AG04450 (cell line): ENCODE data around the gene SLC13A4. TPM values are rescaled to one million over a fixed set of nuclear protein-coding genes. Genes with fewer than 3 reads are reported as not detected.
A peak's percentile ranks its signal among the peaks of the same experiment; 100 is the strongest.

ENCODE experiments used
- CTCF ChIA-PET: fragments of 300-600, 350-600 bp; formaldehyde crosslinking; extraction: SDS; loops from one replicate; lab custom pipeline; 2022; ENCODE audit warnings: antibody characterized with exemption, inconsistent platforms; lab: Charles Lee
- POLR2A ChIA-PET: fragments of 350-600 bp; formaldehyde crosslinking; extraction: SDS; loops from one replicate; lab custom pipeline; 2021; ENCODE audit warnings: antibody characterized with exemption, inconsistent platforms; lab: Yijun Ruan, JAX
- DNase-seq: peaks from one replicate; pipeline ENCODE4 v3.0.0-alpha.2; 2011; ENCODE audit warnings: low read depth, low spot score
- H3K27ac ChIP-seq: one replicate; pipeline ENCODE4 v1.5.1; 2012; ENCODE audit warnings: low read depth, low read length, control low read depth
- H3K27me3 ChIP-seq: one replicate; pipeline ENCODE4 v1.6.0; 2012; ENCODE audit warnings: low read length; ENCODE audit not compliant: control insufficient read depth, insufficient read depth
- H3K4me3 ChIP-seq: 2 replicates; pipeline ENCODE4 v1.5.1; 2011; ENCODE audit warnings: mild to moderate bottlenecking, low read depth, low read length, control low read depth
- H3K9me3 ChIP-seq: 2 replicates; pipeline ENCODE4 v1.5.1; 2012; ENCODE audit warnings: low read length; ENCODE audit not compliant: control insufficient read depth, insufficient read depth
- CTCF ChIP-seq: IDR thresholded peaks from 2 replicates; pipeline ENCODE4 v1.5.1; 2011; ENCODE audit warnings: low read depth, low read length, control low read depth, inconsistent platforms
- polyA plus RNA-seq: library from polyadenylated mRNA; depleted of rRNA; stranded (reverse); fragments of >200 nt; gene quantifications from 2 replicates; pipeline ENCODE4 v1.2.3, GENCODE V29; 2011

SLC13A4 gene
- polyA plus RNA-seq, 1 experiment = 0.09 TPM

- Histone ChIP-seq H3K27me3 (no peaks in the 10 kb centered on the region), H3K27ac (peak overlapping the region; percentile 55), H3K4me3 (no peak overlapping the region), H3K9me3 (no peaks in the 10 kb centered on the region; the same call in 1 of the 2 replicates)
- CTCF ChIA-PET = interaction anchor here (1.1 to 1.4 kb wide), 4 partner anchors 10 to 68 kb away, joined by 3 to 9 read pairs (median 4); no protein-coding TSS in a partner anchor
- POLR2A ChIA-PET = interaction anchor here (1.0 kb wide), 1 partner anchor 31 kb away, joined by 3 read pairs; no protein-coding TSS in a partner anchor
- no peak for TF ChIP-seq CTCF
- DNase-seq = no peak
These were observed 14.0 kb downstream of the SLC13A4 start for GRCh38 chr7:135713836-135714470.

- Histone ChIP-seq H3K27ac (no peak overlapping the region), H3K27me3 (no peaks in the 10 kb centered on the region), H3K9me3 (no peaks in the 10 kb centered on the region; the same call in 1 of the 2 replicates), H3K4me3 (no peak overlapping the region)
- POLR2A ChIA-PET = interaction anchor here (0.7 kb wide), 1 partner anchor 32 kb away, joined by 6 read pairs; no protein-coding TSS in a partner anchor
- TF ChIP-seq CTCF = no peak
- no peak for DNase-seq
- CTCF ChIA-PET = interaction anchor here (0.6 kb wide), 1 partner anchor 200 kb away, joined by 4 read pairs; no protein-coding TSS in a partner anchor
These were observed 15.2 kb downstream of the SLC13A4 start for GRCh38 chr7:135712796-135713195.

- Histone ChIP-seq H3K27me3 (no peaks in the 10 kb centered on the region), H3K4me3 (no peak overlapping the region), H3K9me3 (no peaks in the 10 kb centered on the region; the same call in 1 of the 2 replicates), H3K27ac (no peak overlapping the region)
- ChIA-PET POLR2A (interaction anchor here (0.7 kb wide), 1 partner anchor 32 kb away, joined by 6 read pairs; no protein-coding TSS in a partner anchor), CTCF (interaction anchor here (0.6 to 2.9 kb wide), 9 partner anchors 8 to 297 kb away, joined by 3 to 34 read pairs (median 5); no protein-coding TSS in a partner anchor)
- no peak for DNase-seq
- TF ChIP-seq CTCF = no peak; the same call in 1 of the 2 replicates
These were observed 15.7 kb downstream of the SLC13A4 start for GRCh38 chr7:135712182-135712782.

- ChIA-PET CTCF (interaction anchor here (0.6 to 2.9 kb wide), 16 partner anchors 9 to 445 kb away, joined by 3 to 34 read pairs (median 5); partner anchors contain the start of gene SLC13A4), POLR2A (interaction anchor here (0.7 kb wide), 1 partner anchor 47 kb away, joined by 8 read pairs; no protein-coding TSS in a partner anchor)
- DNase-seq = no peak
- TF ChIP-seq CTCF = no peak
- H3K9me3 ChIP-seq = peaks cover under 1% of the 10 kb centered on the region; the same call in 1 of the 2 replicates
- H3K27ac ChIP-seq = no peak overlapping the region
- H3K4me3 ChIP-seq = no peak overlapping the region
- no peaks in the 10 kb centered on the region for H3K27me3 ChIP-seq
These were observed 16.9 kb downstream of the SLC13A4 start for GRCh38 chr7:135711139-135711469.
